H1 (cell line): ENCODE data around the gene IWS1. TPM values are rescaled to one million over a fixed set of nuclear protein-coding genes. Genes with fewer than 3 reads are reported as not detected.

ENCODE experiments used
- CTCF ChIA-PET: fragments of 300-600 bp; sonication (Branson Sonifier 250); formaldehyde crosslinking; loops from one replicate; lab custom pipeline; 2021; ENCODE audit not compliant: partially characterized antibody; lab: Charles Lee
- POLR2A ChIA-PET: fragments of 300-600 bp; sonication (Branson Sonifier 250); formaldehyde crosslinking; loops from one replicate; lab custom pipeline; 2021; ENCODE audit warnings: inconsistent platforms; ENCODE audit not compliant: partially characterized antibody; lab: Charles Lee
- DNase-seq, 2 experiments: peaks; one replicate each; pipeline versions ENCODE4 v3.0.0 to v3.0.0-alpha.2; 2010 to 2022; ENCODE audit warnings: low spot score in 2 of 2, low read depth in 1 of 2, mixed read lengths in 1 of 2
- FAIRE-seq: peaks from 2 replicates; lab custom pipeline; 2011; peaks lifted over from hg19 to GRCh38; lab: Jason Lieb, UNC
- H2AFZ ChIP-seq: 2 replicates; pipeline ENCODE4 v1.8.1; 2012; ENCODE audit warnings: low read length, inconsistent platforms
- H2AK5ac ChIP-seq: 2 replicates; pipeline ENCODE4 v1.6.1; 2013; ENCODE audit warnings: low read depth, low read length
- H2BK120ac ChIP-seq: replicated peaks from 2 replicates; pipeline ENCODE3; 2013; ENCODE audit warnings: low read depth, low read length, inconsistent platforms
- H2BK12ac ChIP-seq: 2 replicates; pipeline ENCODE4 v1.6.1; 2013; ENCODE audit warnings: low read depth, low read length
- H2BK15ac ChIP-seq: 2 replicates; pipeline ENCODE4 v1.6.1; 2013; ENCODE audit warnings: low read length
- H2BK20ac ChIP-seq: 2 replicates; pipeline ENCODE4 v1.6.1; 2013; ENCODE audit warnings: low read length
- H2BK5ac ChIP-seq: 2 replicates; pipeline ENCODE4 v1.6.1; 2013; ENCODE audit warnings: low read depth, low read length
- H3K14ac ChIP-seq: 2 replicates; pipeline ENCODE4 v1.6.1; 2013; ENCODE audit warnings: inconsistent platforms; ENCODE audit not compliant: insufficient read length
- H3K18ac ChIP-seq: 2 replicates; pipeline ENCODE4 v1.6.1; 2013; ENCODE audit warnings: low read length; ENCODE audit errors: extremely low read depth
- H3K23ac ChIP-seq: 2 replicates; pipeline ENCODE4 v1.6.1; 2013; ENCODE audit warnings: inconsistent platforms; ENCODE audit not compliant: insufficient read length
- H3K23me2 ChIP-seq: 2 replicates; pipeline ENCODE4 v1.6.1; 2013; ENCODE audit warnings: low read depth, low read length
- H3K27ac ChIP-seq: 2 replicates; pipeline ENCODE4 v1.6.1; 2011; ENCODE audit warnings: low read depth, low read length, inconsistent platforms
- H3K27me3 ChIP-seq, 4 experiments: replicated peaks in 1 of 4; 1 replicate in 1 of 4; 2 replicates in 3 of 4; pipeline versions ENCODE4 v1.6.1 to v1.8.1; 2011 to 2013; ENCODE audit warnings: low read length in 3 of 4, mild to moderate bottlenecking in 3 of 4, inconsistent platforms in 2 of 4, mixed read lengths in 2 of 4, moderate library complexity in 1 of 4; ENCODE audit not compliant: control insufficient read depth in 3 of 4, insufficient read depth in 3 of 4; ENCODE audit errors: extremely low read depth in 1 of 4
- H3K36me3 ChIP-seq, 4 experiments: 2 replicates each; pipeline versions ENCODE4 v1.6.1 to v1.8.1; 2011 to 2013; ENCODE audit warnings: mild to moderate bottlenecking in 4 of 4, low read length in 3 of 4, moderate library complexity in 2 of 4, control low read depth in 1 of 4, inconsistent platforms in 1 of 4; ENCODE audit not compliant: insufficient read depth in 4 of 4, control insufficient read depth in 2 of 4
- H3K4ac ChIP-seq: replicated peaks from 2 replicates; pipeline ENCODE3; 2013; ENCODE audit warnings: low read length, low read depth, mixed read lengths, inconsistent platforms; ENCODE audit not compliant: insufficient read length
- H3K4me1 ChIP-seq, 4 experiments: replicated peaks in 1 of 4; 1 replicate in 1 of 4; 2 replicates in 3 of 4; pipeline versions ENCODE4 v1.6.1 to v1.8.1; 2011 to 2013; ENCODE audit warnings: low read length in 3 of 4, inconsistent platforms in 2 of 4, mixed read lengths in 1 of 4; ENCODE audit not compliant: insufficient read depth in 4 of 4, control insufficient read depth in 3 of 4
- H3K4me2 ChIP-seq, 2 experiments: 2 replicates each; pipeline versions ENCODE4 v1.6.1 to v1.8.1; 2011 to 2013; ENCODE audit warnings: low read depth in 2 of 2, low read length in 2 of 2, control low read depth in 1 of 2, inconsistent platforms in 1 of 2, mild to moderate bottlenecking in 1 of 2; ENCODE audit not compliant: insufficient read depth in 1 of 2
- H3K4me3 ChIP-seq, 4 experiments: fragments of 200-600, 300-600 bp in 1 of 4; sonication (generic), shearing (Covaris generic), sonication (Bioruptor Twin) in 1 of 4; 2 replicates each; pipeline versions ENCODE4 v1.5.1 to v1.8.1; 2011 to 2016; ENCODE audit warnings: low read length in 4 of 4, low read depth in 3 of 4, control low read depth in 2 of 4, inconsistent platforms in 2 of 4, mild to moderate bottlenecking in 2 of 4, mixed read lengths in 1 of 4, moderate library complexity in 1 of 4; ENCODE audit not compliant: insufficient read depth in 2 of 4; ENCODE audit errors: extremely low read depth in 1 of 4
- H3K56ac ChIP-seq: replicated peaks from 2 replicates; pipeline ENCODE3; 2013; ENCODE audit warnings: low read depth, mild to moderate bottlenecking, mixed read lengths, low read length, inconsistent platforms; ENCODE audit not compliant: insufficient read length
- H3K79me1 ChIP-seq: 2 replicates; pipeline ENCODE4 v1.6.1; 2013; ENCODE audit warnings: low read depth, low read length, control low read depth
- H3K79me2 ChIP-seq, 2 experiments: 2 replicates each; pipeline versions ENCODE4 v1.6.1 to v1.8.1; 2012 to 2013; ENCODE audit warnings: low read length in 2 of 2, mild to moderate bottlenecking in 2 of 2, inconsistent platforms in 1 of 2; ENCODE audit not compliant: insufficient read depth in 2 of 2, control insufficient read depth in 1 of 2
- H3K9ac ChIP-seq, 4 experiments: replicated peaks in 1 of 4; 1 replicate in 1 of 4; 2 replicates in 3 of 4; pipeline versions ENCODE4 v1.6.1 to v1.8.1; 2011 to 2013; ENCODE audit warnings: low read depth in 3 of 4, low read length in 3 of 4, control low read depth in 2 of 4, mild to moderate bottlenecking in 2 of 4, moderate library complexity in 2 of 4, inconsistent platforms in 1 of 4; ENCODE audit errors: extremely low read depth in 1 of 4
- H3K9me3 ChIP-seq, 2 experiments: 2 replicates each; pipeline versions ENCODE4 v1.6.1 to v1.8.1; 2012 to 2013; ENCODE audit warnings: mild to moderate bottlenecking in 2 of 2, moderate library complexity in 2 of 2, control low read depth in 1 of 2, inconsistent platforms in 1 of 2, low read depth in 1 of 2, low read length in 1 of 2, mixed read lengths in 1 of 2; ENCODE audit not compliant: insufficient read depth in 2 of 2
- H4K20me1 ChIP-seq, 2 experiments: replicated peaks in 1 of 2; 2 replicates each; pipeline versions ENCODE3 to v1.8.1; 2011 to 2013; ENCODE audit warnings: inconsistent platforms in 2 of 2, low read length in 2 of 2, mild to moderate bottlenecking in 1 of 2; ENCODE audit not compliant: insufficient read depth in 2 of 2, control insufficient read depth in 1 of 2
- H4K5ac ChIP-seq: 2 replicates; pipeline ENCODE4 v1.6.1; 2013; ENCODE audit warnings: low read length, low read depth, mixed read lengths, inconsistent platforms; ENCODE audit not compliant: insufficient read length
- H4K8ac ChIP-seq: 2 replicates; pipeline ENCODE4 v1.8.0; 2013; ENCODE audit warnings: mild to moderate bottlenecking, moderate library complexity, low read length, inconsistent platforms; ENCODE audit not compliant: insufficient read depth; ENCODE audit errors: extremely low read depth
- H4K91ac ChIP-seq: replicated peaks from 2 replicates; pipeline ENCODE3; 2013; ENCODE audit warnings: low read length, mixed read lengths, inconsistent platforms; ENCODE audit not compliant: insufficient read length
- BCL11A ChIP-seq, 2 experiments: IDR thresholded peaks; one replicate each; pipeline ENCODE4 v1.6.1; 2011; ENCODE audit warnings: low read depth in 2 of 2, low read length in 2 of 2, mild to moderate bottlenecking in 2 of 2
- WGBS, 2 experiments: shearing (Covaris generic) in 1 of 2; methylation state at CpG; one replicate each; pipeline versions ENCODE4 v1.1.6 to v1.1.7; 2013 to 2015; ENCODE audit warnings: low lambda C conversion rate in 2 of 2, mixed read lengths in 2 of 2, inconsistent platforms in 1 of 2, low coverage in 1 of 2, missing lambda C conversion rate in 1 of 2; ENCODE audit not compliant: insufficient replicate concordance in 2 of 2, insufficient coverage in 1 of 2, insufficient read length in 1 of 2; ENCODE audit errors: extremely low coverage in 1 of 2, missing lambda C conversion rate in 1 of 2; 5-methylcytosine and 5-hydroxymethylcytosine counted together
- polyA plus RNA-seq, 7 experiments: library from polyadenylated mRNA; depleted of rRNA in 3 of 7; stranded (reverse) in 5 of 7; unstranded in 2 of 7; fragments of >200 nt in 5 of 7; fragments of 200-250 nt in 2 of 7; gene quantifications; 1 replicate in 5 of 7; 2 replicates in 1 of 7; 4 replicates in 1 of 7; pipeline versions ENCODE4 v1.2.1 to v1.2.3, GENCODE V29; 2011 to 2013; ENCODE audit warnings: missing spikeins in 2 of 7, mixed read lengths in 2 of 7
- total RNA-seq: library from RNA; stranded (reverse); fragmentation: NEBNext Ultra II Directional; extraction: Animal tissue kit (Norgen Biotek cat#: 25700); gene quantifications from 2 replicates; pipeline ENCODE4 v1.2.1, GENCODE V29; 2021
- TF ChIP-seq, protein P1 (sequence below), 3 experiments: IDR thresholded peaks; 1 replicate in 2 of 3; 2 replicates in 1 of 3; pipeline versions ENCODE4 v1.5.1 to v1.6.1; 2011; ENCODE audit warnings: low read length in 3 of 3, mild to moderate bottlenecking in 3 of 3, inconsistent platforms in 2 of 3, low read depth in 1 of 3, moderate library complexity in 1 of 3; ENCODE audit not compliant: insufficient read depth in 1 of 3; ENCODE audit errors: control extremely low read depth in 1 of 3

Gene IWS1
- total and polyA plus RNA-seq, 2 of the 8 experiments (the other 6 are each of a cell fraction or from before 2014, with no cell fraction given) = 18.4 to 64.8 TPM

- 85% methylated on average over 3 of the region's 3 CpGs; no CpG with 5 or more reads in 1 of the 2 experiments for WGBS, 2 experiments
- H2BK20ac ChIP-seq = no peak overlapping the region
- H3K14ac ChIP-seq = no peak overlapping the region
- no peak overlapping the region for H3K4me3 ChIP-seq
- FAIRE-seq = no peak
- H3K56ac ChIP-seq = no peak overlapping the region
- H4K91ac ChIP-seq = no peak overlapping the region
- H3K4me2 ChIP-seq = no peak overlapping the region
- H3K9ac ChIP-seq = no peak overlapping the region
- no peak overlapping the region for H3K27ac ChIP-seq
- no peak overlapping the region for H2AFZ ChIP-seq
- TF ChIP-seq, protein P1, sequence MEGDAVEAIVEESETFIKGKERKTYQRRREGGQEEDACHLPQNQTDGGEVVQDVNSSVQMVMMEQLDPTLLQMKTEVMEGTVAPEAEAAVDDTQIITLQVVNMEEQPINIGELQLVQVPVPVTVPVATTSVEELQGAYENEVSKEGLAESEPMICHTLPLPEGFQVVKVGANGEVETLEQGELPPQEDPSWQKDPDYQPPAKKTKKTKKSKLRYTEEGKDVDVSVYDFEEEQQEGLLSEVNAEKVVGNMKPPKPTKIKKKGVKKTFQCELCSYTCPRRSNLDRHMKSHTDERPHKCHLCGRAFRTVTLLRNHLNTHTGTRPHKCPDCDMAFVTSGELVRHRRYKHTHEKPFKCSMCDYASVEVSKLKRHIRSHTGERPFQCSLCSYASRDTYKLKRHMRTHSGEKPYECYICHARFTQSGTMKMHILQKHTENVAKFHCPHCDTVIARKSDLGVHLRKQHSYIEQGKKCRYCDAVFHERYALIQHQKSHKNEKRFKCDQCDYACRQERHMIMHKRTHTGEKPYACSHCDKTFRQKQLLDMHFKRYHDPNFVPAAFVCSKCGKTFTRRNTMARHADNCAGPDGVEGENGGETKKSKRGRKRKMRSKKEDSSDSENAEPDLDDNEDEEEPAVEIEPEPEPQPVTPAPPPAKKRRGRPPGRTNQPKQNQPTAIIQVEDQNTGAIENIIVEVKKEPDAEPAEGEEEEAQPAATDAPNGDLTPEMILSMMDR (IDR thresholded peaks at IDR 0.05; ENCODE audit: control extremely low read depth in 1 of 3, insufficient read depth in 1 of 3, low read depth in 1 of 3, low read length in 3 of 3) = peak in 1 of 3 experiments; percentile 10; a peak in 1 of 4 replicates
- no peak for TF ChIP-seq BCL11A (IDR thresholded peaks at IDR 0.05; ENCODE audit: low read depth in 2 of 2, low read length in 2 of 2)
- H3K4ac ChIP-seq = no peak overlapping the region
- H3K18ac ChIP-seq = no peak overlapping the region
- peaks cover 0 to 6% of the 10 kb centered on the region in 2 experiments; a peak in 1 of 4 replicates for H3K9me3 ChIP-seq
- no peaks in the 10 kb centered on the region for H3K79me1 ChIP-seq
- no peaks in the 10 kb centered on the region; a peak in 2 of 7 replicates for H3K27me3 ChIP-seq
- no peak for DNase-seq
- no peak overlapping the region for H4K5ac ChIP-seq
- no peaks in the 10 kb centered on the region for H4K20me1 ChIP-seq
- ChIA-PET CTCF (interaction anchor here (0.7 to 2.0 kb wide), 4 partner anchors 9 to 174 kb away, joined by 3 to 7 read pairs (median 4); no protein-coding TSS in a partner anchor), POLR2A (interaction anchor here (1.5 kb wide), 1 partner anchor 14 kb away, joined by 4 read pairs; no protein-coding TSS in a partner anchor)
- no peak overlapping the region for H2AK5ac ChIP-seq
- no peak overlapping the region for H2BK120ac ChIP-seq
- peaks cover 2 to 5% of the 10 kb centered on the region in 2 experiments for H3K79me2 ChIP-seq
- peaks cover 8% of the 10 kb centered on the region for H3K23me2 ChIP-seq
- H2BK15ac ChIP-seq = no peak overlapping the region
- no peak overlapping the region for H3K23ac ChIP-seq
- H3K36me3 ChIP-seq = no peaks in the 10 kb centered on the region
- no peak overlapping the region for H2BK5ac ChIP-seq
- H3K4me1 ChIP-seq = peaks cover 0 to 9% (median 7%) of the 10 kb centered on the region in 4 experiments; a peak in 4 of 7 replicates
- no peak overlapping the region for H4K8ac ChIP-seq
- no peak overlapping the region for H2BK12ac ChIP-seq
Measured at GRCh38 chr2:127530245-127531140, 4.2 kb upstream of the IWS1 start.
